GM06990 (cell line): Measurements from ENCODE around the gene USB1.

Source experiments
- DNase-seq: peaks from one replicate; pipeline ENCODE4 v3.0.0-alpha.2; 2011; ENCODE audit not compliant: insufficient read length; ENCODE audit errors: extremely low read depth
- H3K27me3 ChIP-seq: replicated peaks from 2 replicates; pipeline ENCODE4 v1.6.0; 2011; ENCODE audit warnings: low read length; ENCODE audit not compliant: control insufficient read depth, insufficient read depth
- H3K36me3 ChIP-seq: 2 replicates; pipeline ENCODE4 v1.5.1; 2011; ENCODE audit warnings: low read length; ENCODE audit not compliant: control insufficient read depth, insufficient read depth
- H3K4me3 ChIP-seq: replicated peaks from 2 replicates; pipeline ENCODE4 v1.5.1; 2011; ENCODE audit warnings: low read depth, mild to moderate bottlenecking, control low read depth, low read length
- TF ChIP-seq, protein P1 (sequence below): IDR thresholded peaks from 2 replicates; pipeline ENCODE4 v1.5.1; 2011; ENCODE audit warnings: low read length, control low read depth, mild to moderate bottlenecking, inconsistent platforms; ENCODE audit not compliant: insufficient read depth, poor library complexity, severe bottlenecking

Gene USB1

DNA sequence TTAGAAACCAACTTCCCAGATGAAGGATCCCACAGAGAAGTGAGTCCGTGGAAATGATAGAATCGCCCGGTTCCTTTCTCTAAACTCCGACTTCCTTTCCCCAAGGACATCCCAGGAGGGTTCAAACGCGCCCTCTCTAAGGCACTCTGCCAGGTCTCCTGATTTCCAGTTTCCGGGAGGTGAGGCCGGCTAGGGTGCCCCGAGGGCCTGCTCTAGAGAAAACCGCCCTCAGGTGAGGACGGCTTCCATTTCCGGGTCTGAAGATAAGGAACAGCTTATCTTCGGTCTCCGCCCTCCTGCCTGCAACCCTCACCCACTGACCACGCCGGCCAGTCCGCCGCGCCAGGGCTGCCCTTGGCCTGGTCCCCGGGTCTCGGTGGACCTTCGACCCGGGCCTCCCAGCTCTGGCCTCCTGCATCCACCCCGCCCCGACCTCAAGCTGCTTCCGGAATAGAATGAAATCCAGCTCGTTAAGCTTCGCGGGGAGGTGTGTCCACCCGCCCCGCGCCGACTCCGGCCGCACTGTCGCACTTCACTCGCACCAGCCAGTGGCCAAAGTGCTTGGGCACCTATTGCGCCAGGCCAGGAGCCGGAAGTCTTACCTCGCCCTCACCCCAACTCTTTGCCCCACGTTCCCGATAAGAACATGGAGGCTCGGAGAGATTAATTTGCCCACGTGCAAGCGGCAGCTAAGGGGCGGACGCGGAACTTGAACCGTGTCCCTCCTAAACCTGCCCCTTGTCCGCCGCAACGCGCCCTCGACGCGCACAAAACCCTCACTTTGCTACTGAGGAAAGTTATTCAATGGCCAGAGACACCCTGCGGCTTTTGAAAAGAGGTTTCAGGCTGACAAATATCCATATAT is 23.5 kb downstream of the USB1 start:
- Histone ChIP-seq H3K36me3 (peaks cover 3% of the 10 kb centered on the region; the same call in 1 of the 2 replicates), H3K4me3 (peak overlapping the region; percentile 64), H3K27me3 (no peaks in the 10 kb centered on the region; the same call in 1 of the 2 replicates)
- TF ChIP-seq, protein P1, sequence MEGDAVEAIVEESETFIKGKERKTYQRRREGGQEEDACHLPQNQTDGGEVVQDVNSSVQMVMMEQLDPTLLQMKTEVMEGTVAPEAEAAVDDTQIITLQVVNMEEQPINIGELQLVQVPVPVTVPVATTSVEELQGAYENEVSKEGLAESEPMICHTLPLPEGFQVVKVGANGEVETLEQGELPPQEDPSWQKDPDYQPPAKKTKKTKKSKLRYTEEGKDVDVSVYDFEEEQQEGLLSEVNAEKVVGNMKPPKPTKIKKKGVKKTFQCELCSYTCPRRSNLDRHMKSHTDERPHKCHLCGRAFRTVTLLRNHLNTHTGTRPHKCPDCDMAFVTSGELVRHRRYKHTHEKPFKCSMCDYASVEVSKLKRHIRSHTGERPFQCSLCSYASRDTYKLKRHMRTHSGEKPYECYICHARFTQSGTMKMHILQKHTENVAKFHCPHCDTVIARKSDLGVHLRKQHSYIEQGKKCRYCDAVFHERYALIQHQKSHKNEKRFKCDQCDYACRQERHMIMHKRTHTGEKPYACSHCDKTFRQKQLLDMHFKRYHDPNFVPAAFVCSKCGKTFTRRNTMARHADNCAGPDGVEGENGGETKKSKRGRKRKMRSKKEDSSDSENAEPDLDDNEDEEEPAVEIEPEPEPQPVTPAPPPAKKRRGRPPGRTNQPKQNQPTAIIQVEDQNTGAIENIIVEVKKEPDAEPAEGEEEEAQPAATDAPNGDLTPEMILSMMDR, result no peak
- DNase-seq, result peak; percentile 54

GRCh38 chr16:58025351-58026138 is 24.3 kb downstream of the USB1 start, which contains the start of gene MMP15:
Gene MMP15 (plus strand): TSS chr16:58025754. CDS start chr16:58026351, 597 bp downstream.
- TF ChIP-seq, protein P1, result no peak
- no peaks in the 10 kb centered on the region; the same call in 1 of the 2 replicates for H3K27me3 ChIP-seq
- peak within 1 kb of the TSS; percentile 64 for H3K4me3 ChIP-seq
- peak; percentile 78 for DNase-seq
- H3K36me3 ChIP-seq, result no peaks in the 10 kb centered on the region; the same call in 1 of the 2 replicates

GRCh38 chr16:58026139-58026704 is 25.0 kb downstream of the USB1 start:
- TF ChIP-seq, protein P1, result no peak
- no peaks in the 10 kb centered on the region for H3K36me3 ChIP-seq
- DNase-seq, result peak; percentile 40
- peak overlapping the region; percentile 64 for H3K4me3 ChIP-seq
- H3K27me3 ChIP-seq, result no peaks in the 10 kb centered on the region; the same call in 1 of the 2 replicates

GRCh38 chr16:58026705-58027160 is 25.5 kb downstream of the USB1 start:
- Histone ChIP-seq H3K4me3 (no peak overlapping the region; the same call in 1 of the 2 replicates), H3K27me3 (no peaks in the 10 kb centered on the region; the same call in 1 of the 2 replicates), H3K36me3 (no peaks in the 10 kb centered on the region)
- TF ChIP-seq, protein P1, result no peak
- no peak for DNase-seq

DNA sequence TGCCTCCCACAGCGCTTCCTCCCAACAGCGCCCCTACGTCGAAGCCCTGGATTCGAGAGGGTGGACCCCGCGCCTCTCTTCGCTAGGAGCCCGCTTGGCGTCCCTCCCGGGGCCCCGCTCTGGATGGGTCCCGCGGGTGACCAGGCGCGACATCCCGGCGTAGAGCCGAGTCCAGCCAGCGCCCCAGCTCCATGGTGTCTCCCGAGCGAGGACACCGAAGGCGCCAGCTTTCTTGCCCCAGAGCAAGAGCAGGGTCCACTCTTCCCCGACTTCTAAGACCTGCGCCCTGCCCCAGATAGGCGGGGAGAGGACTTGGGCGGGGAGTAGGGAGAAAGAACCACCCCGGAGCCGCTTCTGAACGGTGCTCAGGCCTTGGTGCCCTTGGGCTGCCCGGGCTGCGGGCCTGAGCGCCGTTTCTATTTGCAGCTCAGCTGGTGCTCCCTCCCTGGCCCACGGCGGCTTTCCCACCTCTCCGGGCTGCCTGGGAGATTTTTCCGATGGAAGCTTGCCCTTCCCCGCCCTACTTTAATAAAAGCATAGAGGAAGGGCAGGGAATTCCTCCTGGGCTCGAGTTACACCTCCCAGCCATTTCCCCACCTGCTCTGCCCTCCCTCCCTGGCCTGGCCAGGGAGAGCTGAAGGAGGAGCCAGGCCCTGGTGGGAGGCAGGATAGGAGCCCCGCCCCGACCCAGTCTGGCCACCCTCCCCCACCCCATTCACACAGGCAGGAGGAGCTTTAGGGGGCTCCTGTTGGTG is 26.1 kb downstream of the USB1 start:
- no peaks in the 10 kb centered on the region for H3K36me3 ChIP-seq
- TF ChIP-seq, protein P1, result no peak
- DNase-seq, result no peak
- H3K4me3 ChIP-seq, result no peak overlapping the region
- no peaks in the 10 kb centered on the region; the same call in 1 of the 2 replicates for H3K27me3 ChIP-seq
